T-helper 1 cell treated with Interleukin-12 subunit alpha and Interleukin-12 subunit beta and Interleukin-4 antibody, amounts not matched to agents 30 ng/mL and 1 ng/mL, for 36 hours (primary cell): ENCODE results near the gene LITAF. TPM values are rescaled to one million over a fixed set of nuclear protein-coding genes. Genes with fewer than 3 reads are reported as not detected.

Source experiments
- intact Hi-C: fragments of 100-400 bp; cut with micrococcal nuclease; formaldehyde crosslinking; loops from one replicate; pipeline ENCODE4 v1.15.1; 2024
- total RNA-seq: library from RNA; stranded (reverse); gene quantifications from 2 replicates; pipeline ENCODE4 v1.2.3, GENCODE V29; 2022

The LITAF gene
- total RNA-seq, result 121 and 126 TPM in 2 replicates

- intact Hi-C loops, result loop anchor here (1.0 to 10.0 kb wide), 5 partner anchors 81 to 645 kb away; partner anchors contain the start of genes CLEC16A, DEXI, SNN and SOCS1
Measured at GRCh38 chr16:11586856-11587642, at the start of gene LITAF. Gene LITAF (minus strand): TSS chr16:11586919. CDS start chr16:11556730, 30,189 bp downstream.

- intact Hi-C loops, result no loop called here
Measured at GRCh38 chr16:11636172-11636721, 49.5 kb upstream of the LITAF start.

DNA sequence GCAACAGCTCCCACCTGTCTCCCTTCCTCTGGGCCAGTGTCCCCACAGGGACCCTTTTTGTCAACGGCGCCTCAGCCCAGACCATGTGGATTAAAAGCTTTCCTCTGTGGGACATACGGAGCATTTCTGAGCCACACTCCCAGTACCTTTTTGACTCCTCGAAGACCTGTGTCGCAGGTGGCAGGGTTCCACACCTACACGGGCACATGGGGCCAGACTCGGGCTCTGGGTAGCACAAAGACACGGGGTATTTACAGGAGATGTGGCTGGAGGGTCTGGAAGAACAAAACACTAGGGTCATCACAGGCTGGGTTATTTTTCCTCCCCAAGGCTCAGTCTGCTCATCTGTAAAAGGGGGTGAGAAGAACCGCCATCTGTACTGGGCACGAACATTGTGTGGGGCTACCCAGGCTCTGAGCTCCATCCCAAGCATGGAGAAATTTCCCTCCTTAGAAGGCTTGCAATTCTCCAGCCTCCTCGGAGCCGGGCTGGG lies 49.0 kb upstream of the LITAF start:
- intact Hi-C loops, result no loop called here

- intact Hi-C loops, result no loop called here
Measured at GRCh38 chr16:11635113-11635652, 48.5 kb upstream of the LITAF start.

- intact Hi-C loops, result no loop called here
Measured at GRCh38 chr16:11634312-11634711, 47.6 kb upstream of the LITAF start.

GRCh38 chr16:11633113-11633512 lies 46.4 kb upstream of the LITAF start:
- intact Hi-C loops, result no loop called here

DNA sequence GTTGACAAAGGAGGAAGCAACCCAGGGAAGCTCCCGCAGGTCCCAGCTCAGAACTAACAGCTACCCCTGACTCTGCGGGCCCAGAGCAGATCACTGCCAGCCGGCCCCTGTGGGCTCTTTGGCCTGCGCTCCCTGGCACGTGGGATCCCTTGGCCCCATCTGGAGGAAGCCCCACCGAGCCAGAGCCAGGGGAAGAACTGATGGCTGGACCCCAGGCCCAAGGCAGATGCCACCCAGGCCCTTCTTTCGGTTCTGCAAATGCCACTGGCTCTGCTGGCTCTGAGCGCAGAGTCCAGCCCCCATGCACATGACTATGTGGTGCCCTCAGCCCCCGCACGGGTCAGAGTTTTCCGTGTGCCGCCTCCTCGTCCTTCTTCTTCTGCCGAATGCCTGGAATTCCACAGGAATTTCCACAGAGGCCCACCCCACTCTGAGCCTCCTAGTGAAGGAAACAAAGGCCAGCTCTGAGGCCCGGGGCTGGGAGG lies 45.8 kb upstream of the LITAF start:
- intact Hi-C loops, result no loop called here

GRCh38 chr16:11631214-11631613 lies 44.5 kb upstream of the LITAF start:
- intact Hi-C loops, result no loop called here

GRCh38 chr16:11630768-11631056 lies 44.0 kb upstream of the LITAF start:
- intact Hi-C loops, result no loop called here

GRCh38 chr16:11630046-11630767 lies 43.5 kb upstream of the LITAF start:
- intact Hi-C loops, result no loop called here

DNA sequence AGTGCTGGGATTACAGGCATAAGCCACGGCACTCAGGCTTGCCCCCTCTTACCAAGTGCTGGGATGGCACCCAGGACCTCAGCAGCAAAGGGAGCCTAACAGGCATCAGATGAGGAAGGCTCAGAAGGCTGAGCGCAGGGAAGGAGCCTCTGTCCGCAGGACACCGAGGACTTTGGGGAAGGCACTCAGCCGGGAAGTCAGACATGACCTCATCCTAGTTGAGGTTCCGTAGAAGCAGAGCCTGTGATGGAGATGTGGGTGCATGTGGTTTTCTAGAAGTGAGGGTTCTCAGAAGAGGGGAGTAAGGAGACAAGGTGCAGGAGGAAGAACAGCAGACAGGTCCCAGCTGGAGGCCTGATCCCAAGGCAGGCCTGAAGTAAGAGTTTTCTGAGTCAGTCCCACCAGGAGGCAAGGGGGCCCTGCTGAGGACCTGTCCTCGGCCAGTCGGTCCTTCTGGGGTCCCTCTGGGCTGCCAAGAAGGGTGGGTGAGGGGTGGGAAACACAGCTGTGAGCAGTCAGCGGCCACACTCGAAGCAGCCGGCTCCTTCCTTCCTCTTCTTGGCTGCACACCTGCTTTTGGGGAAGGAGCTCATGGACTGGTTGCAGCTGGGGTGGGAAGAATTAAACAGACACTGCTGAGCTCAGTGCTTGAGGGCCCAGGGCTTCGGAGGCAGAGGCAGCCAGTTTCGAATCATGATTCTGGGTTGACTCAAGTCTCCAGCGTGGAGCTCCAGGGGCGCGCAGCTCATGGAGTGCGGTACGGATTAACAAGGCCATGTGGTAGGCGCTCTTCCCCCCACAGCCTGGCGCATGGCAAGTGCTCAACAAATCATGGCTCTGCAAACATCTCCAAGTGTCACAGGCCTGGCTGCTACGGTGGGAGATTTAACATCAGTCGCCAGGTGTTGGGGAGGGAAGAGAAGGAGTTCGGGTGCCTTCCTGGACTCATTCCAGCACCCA lies 42.6 kb upstream of the LITAF start:
- intact Hi-C loops, result no loop called here

DNA sequence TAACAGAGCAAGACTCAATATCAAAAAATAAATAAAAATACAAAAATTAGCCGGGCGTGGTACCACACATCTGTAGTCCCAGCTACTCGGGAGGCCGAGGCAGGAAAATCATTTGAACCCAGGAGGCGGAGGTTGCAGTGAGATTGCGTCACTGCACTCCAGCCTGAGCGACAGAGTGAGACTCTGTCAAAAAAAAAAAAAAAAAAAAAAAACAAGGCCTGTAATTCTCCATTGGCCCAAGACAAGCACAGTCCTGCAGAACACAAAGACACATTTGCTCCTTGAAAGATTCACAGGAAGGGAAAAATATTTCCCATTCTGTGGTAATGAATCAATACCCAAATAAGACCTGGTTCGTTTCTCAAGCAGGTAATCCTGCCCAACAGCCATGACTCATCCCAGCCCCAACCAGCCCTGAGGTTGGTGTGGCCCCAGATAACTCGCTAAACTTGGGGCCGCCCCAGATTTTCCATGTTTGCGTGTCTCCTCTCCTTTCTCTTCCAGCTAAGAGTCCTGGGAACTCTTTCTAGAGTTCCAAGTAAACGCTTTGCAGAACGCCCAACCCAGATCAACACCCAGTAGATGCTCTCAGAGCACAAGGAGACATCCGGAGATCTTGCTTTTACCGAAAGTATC lies 41.2 kb upstream of the LITAF start:
- intact Hi-C loops, result no loop called here

DNA sequence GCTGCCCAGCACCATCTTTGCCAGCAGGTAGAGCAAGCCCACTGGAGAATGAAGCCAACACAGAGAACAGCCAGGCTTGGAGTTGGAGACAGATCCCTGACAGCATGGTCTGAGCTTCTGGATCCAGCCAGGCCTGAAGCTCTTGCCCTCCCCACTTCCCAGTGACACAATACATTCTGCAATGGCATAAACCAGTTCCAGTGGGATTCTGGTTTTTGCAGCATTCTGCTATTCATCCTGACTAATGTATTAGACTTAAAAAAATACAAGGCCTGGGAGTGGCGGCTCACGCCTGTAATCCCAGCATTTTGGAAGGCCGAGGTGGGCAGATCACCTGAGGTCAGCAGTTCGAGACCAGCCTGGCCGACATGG lies 40.6 kb upstream of the LITAF start:
- intact Hi-C loops, result no loop called here

- intact Hi-C loops, result no loop called here
Measured at GRCh38 chr16:11626657-11627291, 40.1 kb upstream of the LITAF start.

- intact Hi-C loops, result no loop called here
Measured at GRCh38 chr16:11625769-11626168, 39.0 kb upstream of the LITAF start.

DNA sequence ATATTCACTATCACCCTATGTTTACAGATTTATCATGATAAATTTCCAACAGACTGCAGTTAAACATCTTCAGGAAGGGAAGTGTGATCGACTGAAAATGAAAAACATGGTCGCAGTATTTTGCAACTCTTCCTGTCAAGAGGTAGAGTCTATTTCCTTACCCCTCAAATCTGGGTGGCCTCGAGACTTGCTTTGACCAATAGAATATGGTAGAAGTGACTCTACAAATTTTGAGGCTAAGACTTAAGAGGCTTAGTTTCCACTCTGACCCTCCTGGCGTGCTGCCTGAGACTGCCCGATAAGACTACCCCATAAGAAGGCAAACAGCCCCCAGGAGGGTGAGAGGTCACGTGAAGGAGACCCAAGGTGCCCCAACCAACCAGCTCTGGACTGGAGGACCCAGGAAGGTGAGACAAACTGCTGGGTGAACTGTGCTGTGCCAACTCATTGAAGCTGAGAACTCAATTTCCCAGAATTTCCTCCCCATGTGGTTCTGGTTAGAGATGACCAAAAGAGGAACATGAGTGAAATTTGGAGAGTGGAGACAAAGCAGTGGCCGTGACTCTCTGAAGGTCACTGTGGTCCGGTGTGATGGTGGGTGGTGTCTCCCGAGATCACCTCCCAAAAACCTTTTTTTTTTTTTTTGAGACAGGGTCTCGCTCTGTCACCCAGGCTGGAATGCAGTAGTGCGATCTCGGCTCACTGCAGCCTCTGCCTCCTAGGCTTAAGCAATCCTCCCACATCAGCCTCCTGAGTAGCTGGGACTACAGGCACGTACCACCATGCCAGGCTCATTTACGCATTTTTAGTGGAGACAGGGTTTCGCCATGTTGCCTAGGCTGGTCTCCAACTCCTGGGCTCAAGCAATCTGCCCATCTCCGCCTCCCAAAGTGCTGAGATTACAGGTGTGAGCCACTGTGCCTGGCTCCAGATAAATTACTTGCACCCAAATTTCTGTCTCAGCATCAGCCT lies 38.2 kb upstream of the LITAF start:
- intact Hi-C loops, result no loop called here

GRCh38 chr16:11624205-11624604 lies 37.5 kb upstream of the LITAF start:
- intact Hi-C loops, result no loop called here

DNA sequence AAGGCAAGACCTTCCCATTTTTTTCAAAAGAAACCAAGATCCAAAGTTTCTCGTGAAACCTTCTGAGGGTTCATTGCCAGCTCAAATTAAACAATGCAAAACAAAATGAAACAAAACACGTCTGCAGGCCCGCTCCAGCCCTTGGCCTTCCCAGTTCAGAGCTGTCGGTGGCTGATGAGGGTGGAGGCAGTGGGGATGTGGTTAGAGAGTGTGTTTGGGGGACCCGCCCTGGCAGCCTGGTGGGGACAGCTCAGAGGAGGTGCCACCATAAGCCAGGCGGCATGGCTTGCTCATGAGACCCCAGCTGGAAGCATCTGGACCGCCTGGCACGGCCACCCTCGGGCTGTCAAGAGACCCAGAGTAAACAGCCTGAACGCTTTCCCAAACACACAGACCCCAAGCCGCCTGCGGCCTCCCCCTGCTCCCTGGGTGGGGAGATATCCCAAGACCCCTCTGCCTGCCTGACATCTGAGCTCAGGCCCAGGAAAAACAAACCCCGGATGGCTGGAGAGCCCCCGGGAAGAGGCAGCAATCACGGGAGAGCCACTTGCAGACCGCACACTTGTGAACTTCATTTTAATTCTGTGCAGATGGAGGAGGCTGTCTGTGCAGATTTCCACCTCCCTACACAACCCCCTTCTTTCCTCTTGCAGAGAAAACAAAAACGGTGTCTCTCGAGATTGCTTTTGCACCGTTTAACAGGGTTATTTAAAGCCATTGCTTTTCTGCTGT lies 35.4 kb upstream of the LITAF start:
- intact Hi-C loops, result no loop called here
